ENCODE results near the gene ATXN2.
"Not testable (repeated sequence)": the region's sequence is repeated elsewhere in the genome, so short reads cannot be mapped to it uniquely, and the experiment has no call there.

ATXN2 gene

DNA sequence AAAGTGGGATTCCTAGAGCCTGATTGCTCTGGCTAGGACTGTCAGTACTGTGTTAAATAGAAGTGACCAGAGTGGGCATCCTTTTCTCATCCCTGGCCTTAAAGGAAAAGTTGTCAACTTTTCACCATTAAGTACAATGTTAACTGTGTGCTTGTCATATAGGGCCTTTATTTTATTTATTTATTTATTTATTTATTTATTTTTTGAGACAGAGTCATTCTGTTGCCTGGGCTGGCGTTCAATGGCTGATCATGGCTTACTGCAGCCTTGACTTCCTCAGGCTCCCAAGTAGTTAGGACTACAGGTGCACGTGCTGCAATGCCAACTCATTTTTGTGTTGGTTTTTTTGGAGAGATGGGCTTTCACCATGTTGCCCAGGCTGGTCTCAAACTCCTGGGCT, 181.8 kb downstream of the ATXN2 start:
- DNase-seq (ENCODE audit: low read depth), result no peak

DNA sequence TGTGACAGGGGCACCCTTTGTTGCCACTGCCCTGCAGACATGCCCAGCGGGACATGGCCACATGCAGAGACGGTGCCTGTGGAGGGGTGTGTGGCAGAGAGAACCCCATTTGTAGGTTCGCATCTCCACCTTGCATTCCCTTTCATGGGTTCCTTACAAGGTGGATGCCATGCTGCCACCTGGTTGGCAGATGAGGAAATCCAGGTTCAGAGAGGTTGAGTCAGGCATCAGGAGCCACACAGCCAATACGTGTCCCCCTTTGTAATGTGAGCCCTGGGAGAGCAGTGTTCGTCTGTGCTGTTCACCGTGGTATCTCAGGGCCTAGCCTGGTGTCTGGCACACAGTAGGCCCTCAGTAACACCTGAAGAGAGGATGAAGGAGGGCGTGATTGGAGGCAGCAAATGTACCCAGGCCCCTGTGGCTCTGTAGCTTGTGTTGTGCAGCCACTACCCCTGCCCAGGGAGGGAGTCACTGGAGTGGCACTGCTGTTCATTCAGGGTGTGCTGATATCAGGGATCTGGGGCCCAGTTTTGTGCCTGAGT, 184.3 kb downstream of the ATXN2 start:
- DNase-seq (ENCODE audit: low read depth), result no peak

DNA sequence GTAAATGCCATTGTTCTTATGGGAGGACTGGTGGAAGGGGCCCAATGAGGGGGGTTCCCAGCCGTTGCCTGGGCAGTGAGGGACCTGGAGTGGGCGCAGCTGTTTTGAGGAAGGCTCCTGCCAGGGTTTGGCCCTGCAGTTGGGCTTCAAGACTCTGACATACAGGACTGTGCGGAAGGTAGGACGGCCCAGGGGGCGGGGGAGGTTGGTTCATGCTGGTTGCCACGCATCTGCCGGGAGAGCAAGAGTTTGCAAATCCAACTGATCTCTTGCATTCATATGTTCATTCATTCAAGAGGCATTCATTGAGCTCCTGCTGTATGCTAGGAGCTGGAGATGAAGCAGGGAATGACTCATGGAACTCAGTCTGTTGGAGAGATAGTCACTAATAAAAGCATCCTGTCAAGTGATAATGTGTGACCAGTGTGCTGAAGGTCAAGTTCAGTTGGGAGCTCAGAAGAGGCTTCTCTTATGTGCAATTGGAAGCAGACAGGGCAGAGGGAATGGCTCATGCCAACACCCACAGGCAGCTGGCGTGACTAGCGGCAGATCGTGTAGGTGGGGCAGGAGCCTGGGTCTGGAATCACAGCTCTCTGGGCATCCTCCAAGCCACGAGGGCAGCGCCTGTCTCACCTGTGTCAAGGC, 185.6 kb downstream of the ATXN2 start:
- no peak for DNase-seq (ENCODE audit: low read depth)

DNA sequence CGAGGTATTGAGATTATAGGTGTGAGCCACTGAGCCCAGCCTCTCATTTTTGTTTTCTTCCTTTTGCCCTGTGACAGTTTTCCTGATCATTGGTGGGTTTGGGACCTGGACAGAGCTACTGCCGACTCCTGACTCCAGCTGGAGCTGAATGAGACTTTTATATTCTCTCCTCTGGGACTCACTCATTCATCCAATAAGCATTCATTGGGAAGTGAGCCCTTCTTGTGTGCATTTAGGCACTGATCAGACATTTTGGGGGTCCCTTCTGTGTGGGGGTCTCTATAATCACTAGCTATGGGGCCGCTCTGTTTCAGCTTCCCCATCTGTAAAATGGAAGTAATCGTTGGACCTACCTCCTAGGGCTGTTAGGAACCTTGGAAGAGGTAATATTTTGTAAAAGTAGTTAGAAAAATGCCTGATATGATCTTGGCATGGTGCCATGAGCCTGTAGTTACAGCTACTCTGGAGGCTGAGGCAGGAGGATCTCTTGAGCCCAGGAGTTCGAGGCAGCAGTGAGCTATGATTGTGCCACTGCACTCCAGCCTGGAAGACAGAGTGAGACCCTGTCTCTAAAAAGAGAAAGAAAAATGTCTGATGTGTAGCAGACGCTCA, 186.2 kb downstream of the ATXN2 start:
- no peak for DNase-seq (ENCODE audit: low read depth)

DNA sequence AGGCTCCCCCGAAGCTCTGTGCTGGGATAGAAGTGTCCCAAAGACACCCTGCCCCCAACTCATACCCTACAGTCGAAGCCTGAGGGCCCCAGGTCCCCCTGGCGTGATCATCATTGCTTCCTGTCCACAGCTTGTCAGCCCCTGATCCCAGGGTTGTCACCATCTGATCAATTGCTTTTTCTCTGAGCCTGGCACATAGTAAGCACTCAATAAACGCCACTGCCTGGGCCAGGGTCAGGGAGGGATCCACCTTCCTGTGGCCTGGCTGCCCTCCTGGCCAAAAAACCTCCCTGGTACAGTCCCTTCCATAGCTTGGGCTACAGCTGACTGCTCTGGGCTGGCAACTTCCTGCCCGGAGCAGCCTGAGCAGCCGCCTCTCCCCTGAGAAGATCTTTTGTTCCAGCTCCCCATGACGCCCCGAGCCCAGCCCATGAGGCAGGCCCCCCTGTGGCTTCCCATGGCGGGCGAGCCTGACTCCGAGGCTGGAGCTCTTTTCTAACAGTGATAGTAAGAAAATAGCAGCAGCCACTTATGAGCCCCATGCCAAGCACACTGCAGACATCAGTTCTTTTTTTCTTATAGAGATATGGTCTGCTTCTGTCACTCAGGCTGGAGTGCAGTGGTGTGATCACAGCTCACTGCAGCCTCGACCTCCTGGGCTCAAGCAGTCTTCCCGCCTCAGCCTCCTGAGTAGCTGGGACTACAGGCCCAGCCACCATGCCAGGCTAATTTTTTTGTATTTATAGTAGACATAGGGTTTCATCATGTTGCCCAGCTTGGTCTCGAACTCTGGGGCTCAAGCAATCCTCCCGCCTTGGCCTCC, 186.9 kb downstream of the ATXN2 start:
- no peak for DNase-seq (ENCODE audit: low read depth)

DNA sequence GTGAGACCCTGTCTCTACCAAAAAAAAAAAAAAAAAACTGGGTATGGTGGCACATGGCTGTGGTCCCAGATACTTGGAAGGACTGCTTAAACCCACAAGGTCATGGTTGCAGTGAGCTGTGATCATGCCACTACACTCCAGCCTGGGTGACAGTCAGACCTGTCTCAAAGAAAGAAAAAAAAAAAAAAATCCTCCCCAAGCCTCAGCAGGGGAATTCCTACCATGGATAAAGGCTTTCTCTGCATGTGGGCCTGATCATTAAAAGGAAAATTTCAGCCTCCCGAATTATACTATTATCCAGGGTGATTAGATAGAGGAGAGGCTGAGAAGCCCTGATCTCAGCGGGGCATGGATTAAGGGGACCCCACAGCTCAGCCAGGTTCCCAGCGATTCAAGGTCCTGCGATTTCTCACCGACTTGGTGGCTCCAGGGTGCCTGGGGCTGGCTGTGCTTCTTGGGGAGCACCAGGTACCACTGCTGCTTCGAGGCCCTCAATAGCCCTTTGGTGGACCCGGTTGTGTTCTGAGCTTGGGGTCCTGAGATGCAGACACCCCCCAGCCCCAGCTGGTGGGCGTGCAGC, 187.8 kb downstream of the ATXN2 start:
- DNase-seq (ENCODE audit: low read depth), result no peak

DNA sequence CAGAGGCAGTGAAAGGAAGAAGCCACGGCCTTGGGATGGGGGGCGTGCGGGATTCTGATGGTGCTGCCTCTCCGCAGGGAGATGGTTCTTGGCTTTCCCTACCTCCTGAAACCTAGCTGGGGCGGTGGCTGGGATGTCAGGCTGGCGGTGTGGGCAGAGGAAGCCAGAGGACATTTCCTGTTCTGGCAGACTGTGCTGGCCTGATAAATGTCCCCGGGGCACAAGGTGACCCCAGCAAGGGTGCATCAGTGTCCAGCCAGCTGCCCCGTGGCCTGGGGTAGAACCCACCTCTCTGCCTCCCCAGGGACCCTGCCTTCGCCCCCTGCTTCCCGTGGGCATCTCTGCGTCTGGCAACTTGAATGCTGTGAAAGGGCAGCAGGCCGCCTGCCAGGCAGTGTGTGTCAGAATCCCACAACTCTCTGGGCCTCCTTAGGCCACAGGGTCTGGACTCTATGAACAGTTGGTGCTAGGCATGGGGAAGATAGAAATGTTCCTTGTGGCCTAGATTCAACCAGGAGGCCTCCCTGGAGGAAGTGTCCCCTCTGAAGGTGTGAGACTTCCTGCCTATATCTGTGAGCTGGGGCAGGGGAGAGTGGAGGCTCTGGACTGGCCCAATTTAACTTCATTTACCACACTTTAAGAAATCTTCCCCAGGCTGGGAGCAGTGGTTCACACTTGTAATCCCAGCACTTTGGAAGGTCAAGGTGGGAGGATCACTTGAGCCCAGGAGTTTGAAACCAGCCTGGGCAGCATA, 188.5 kb downstream of the ATXN2 start:
- no peak for DNase-seq (ENCODE audit: low read depth)

DNA sequence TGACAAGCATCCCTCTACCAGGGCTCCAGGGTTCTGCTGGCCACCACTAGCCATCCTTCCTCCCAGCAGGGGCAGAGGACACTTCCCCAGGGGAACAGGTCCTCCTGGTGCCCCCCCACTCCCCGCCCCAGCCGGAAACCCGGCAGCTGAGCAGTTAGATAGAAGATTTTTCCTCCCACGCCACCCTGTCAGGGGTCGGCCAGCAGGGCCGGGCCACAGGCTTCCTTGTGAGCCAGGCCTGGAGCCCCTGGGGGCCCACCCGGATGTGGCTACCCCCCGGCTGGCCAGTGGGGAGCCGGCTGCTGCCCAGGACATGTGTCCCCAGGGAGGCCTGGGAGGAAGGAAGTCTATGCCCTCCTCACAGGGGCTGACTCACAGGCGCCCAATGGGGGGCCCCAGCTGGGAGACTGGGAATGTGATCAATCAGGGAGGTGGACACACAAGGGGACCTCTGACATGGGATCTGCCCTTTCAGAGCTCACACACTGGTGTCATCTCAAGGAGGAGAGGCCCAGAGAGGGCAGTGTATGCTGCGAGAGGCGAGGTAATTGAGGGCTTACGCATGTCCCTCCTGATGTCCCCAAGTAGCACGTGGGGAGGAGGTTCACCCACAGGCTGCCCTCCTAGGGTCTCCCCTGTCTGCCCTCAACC, 189.2 kb downstream of the ATXN2 start:
- no peak for DNase-seq (ENCODE audit: low read depth)

GRCh38 chr12:111409403-111409779, 189.7 kb downstream of the ATXN2 start:
- no peak for DNase-seq (ENCODE audit: low read depth)

DNA sequence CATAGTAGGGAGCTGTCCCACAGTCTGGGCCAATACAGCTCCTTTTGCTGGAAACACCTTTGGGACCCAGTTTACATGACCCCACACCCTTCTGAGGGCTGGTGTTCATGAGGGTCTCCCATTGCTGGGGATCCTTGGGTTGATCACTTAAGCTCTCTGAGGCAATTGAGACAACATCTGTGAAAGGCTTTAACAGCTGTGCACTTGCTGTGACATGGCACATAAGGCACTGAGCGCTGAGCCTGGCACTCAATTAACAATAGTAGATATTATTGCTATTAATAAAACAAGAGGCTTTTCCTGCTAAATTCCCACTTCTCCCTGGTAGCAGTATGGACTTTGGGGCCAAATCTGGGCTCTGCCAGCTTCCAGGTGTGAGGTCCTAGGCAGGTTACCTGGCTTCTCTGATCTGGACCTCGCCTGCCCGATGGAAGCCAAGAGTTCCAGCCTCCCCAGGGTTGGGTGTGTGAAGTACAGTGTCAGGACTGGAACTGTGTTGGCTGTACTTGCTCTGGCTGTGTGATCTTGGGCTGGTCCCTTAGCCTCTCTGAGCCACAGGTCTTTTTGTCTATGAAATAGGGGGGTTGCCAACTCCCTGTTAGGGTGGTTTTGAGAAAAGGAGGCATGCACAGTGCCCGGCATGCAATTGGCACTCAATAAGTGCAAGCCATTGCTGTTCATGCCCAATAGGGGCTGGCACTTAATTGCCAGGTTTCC, 190.3 kb downstream of the ATXN2 start:
- no peak for DNase-seq (ENCODE audit: low read depth)

DNA sequence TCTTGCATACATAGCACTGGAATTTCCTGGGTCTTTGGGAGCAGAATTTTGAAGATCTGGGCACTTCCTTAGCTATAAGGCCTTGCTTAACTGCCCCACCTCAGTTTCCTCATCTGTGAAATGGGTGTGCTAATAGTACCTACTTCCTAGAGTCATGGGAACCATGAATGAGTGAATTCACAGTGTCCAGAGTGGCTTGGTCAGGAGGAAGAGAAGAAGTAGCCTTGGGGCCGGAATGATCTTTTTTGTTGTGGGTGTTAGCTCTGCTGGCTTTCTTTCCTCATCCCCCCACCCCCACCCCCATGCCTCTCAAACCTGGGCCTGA, 191.0 kb downstream of the ATXN2 start:
- no peak for DNase-seq (ENCODE audit: low read depth)

DNA sequence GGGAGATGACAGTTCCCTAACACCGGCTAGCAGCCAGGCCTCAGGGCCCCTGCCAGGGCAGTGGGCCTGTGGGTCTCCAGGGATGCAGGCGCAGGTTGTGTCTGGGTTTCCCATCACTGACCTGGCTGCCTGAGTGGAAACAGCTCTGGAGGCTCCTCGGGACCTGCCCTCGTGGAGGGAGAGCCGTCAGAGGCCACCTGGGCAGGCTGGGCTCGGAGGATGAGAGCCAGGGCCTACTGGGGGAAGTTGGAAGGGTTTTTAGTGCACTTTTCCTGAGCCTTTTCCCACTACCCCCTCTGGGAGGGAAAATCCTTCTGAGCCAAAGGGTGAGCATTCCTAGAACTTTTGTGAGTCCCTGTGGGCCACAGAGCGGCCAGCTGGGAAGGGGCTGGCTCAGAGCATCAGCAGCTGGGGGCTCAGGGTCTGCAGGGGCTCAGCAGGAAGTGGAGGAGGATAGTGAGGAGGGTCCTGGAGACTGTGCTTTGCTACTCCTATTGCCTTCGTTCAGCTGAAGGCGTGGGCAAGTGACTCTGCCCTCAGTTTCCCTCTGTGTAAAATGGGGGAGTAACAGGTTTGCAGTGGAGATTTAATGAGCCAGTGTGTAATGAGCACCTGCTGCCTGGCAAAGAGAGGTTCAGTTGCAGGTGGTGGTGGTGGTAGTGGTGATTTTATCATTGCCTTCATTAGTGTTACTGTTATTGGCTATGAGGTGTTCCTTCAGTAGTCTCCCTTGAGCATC, 191.6 kb downstream of the ATXN2 start:
- DNase-seq (ENCODE audit: low read depth), result no peak

- peak; percentile 52 for DNase-seq (ENCODE audit: low read depth)
Measured at GRCh38 chr12:111406474-111407376, 192.4 kb downstream of the ATXN2 start.

DNA sequence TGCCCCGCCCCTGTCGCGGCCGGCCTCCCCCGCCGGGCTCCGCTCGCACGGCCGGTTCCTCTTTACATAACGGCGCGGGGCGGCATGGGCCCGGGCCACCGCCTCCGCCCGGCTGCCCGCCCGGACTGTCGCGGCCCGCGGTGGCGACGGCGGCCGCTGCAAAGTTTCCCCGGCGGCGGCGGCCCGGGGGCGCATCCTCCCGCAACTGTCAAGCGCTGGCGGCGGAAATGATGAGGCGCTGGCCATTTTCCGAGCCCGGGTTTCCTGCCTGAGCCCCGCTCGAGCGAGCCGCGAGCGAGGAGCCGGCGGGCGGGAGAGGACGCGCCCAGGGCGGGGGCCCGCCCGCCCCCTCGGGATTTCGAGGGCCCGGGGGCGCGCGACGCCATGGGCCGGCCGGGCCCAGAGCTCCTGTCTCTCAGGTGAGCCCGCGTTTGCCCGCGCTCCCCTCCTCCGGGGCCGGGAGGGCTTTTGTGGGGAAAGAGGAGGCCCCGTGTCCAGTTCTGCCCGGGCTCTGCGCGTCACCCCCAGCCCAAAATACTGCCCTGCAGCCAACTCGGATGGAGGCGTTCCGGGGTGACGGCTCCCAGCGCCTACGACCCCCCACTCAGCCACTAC, 193.1 kb downstream of the ATXN2 start, which contains the start of gene SH2B3:
Gene SH2B3 (plus strand): TSS at position 65 of the 615 bp plus-strand sequence. CDS start 12,223 bp downstream, outside the sequence.
- DNase-seq (ENCODE audit: low read depth), result peak; percentile 68

- peak; percentile 99 for DNase-seq (ENCODE audit: low read depth)
Measured at GRCh38 chr12:111405149-111405858, 193.8 kb downstream of the ATXN2 start.

- peak; percentile 58 for DNase-seq (ENCODE audit: low read depth)
Measured at GRCh38 chr12:111404362-111405148, 194.6 kb downstream of the ATXN2 start.

DNA sequence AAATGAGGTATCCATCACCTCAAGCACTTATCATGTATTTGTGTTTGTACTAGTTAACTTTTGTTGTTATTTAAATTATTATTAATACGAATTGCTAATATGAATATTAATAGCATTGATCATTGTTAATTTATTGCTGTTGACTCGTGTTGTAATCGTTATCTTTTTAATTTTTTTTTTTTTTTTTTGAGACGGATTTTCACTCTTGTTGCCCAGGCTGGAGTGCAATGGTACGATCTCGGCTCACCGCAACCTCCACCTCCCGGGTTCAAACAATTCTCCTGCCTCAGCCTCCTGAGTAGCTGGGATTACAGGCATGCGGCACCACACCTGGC, 196.7 kb downstream of the ATXN2 start:
- DNase-seq (ENCODE audit: low read depth), result not testable (repeated sequence)
